Spleen (tissue), 7 donors: ENCODE results near the gene SEPTIN12.

Experiments used
- POLR2A ChIP-seq, 3 donors: fragments of 450-650 bp; IDR thresholded peaks; one replicate each; pipeline ENCODE4 v1.5.1; 2017; ENCODE audit warnings: antibody characterized with exemption in 3 of 3, mild to moderate bottlenecking in 1 of 3
- POLR2AphosphoS5 ChIP-seq, 3 donors: sonication (generic); formaldehyde crosslinking; IDR thresholded peaks; one replicate each; pipeline ENCODE4 v1.5.1; 2017; ENCODE audit warnings: antibody characterized with exemption in 3 of 3
- TF ChIP-seq, protein P1 (sequence below), 11 experiments: fragments of 200-600 bp in 7 of 11; fragments of 450-650 bp in 4 of 11; sonication (generic) in 4 of 11; IDR thresholded peaks in 8 of 11; conservative IDR thresholded peaks in 3 of 11; 1 replicate in 7 of 11; 2 replicates in 4 of 11; pipeline versions ENCODE4 v1.4.0 to v1.8.0; 2016 to 2021; ENCODE audit warnings: antibody characterized with exemption in 11 of 11, inconsistent platforms in 4 of 11, mild to moderate bottlenecking in 1 of 11
- donor health status: DM: no; HTN: no; CAD: no; lungs with moderate emphysema.
- donor health status: DM: no; HTN: no; CAD: no.
- donor health status: DM: no; HTN: no; CAD: no.

DNA sequence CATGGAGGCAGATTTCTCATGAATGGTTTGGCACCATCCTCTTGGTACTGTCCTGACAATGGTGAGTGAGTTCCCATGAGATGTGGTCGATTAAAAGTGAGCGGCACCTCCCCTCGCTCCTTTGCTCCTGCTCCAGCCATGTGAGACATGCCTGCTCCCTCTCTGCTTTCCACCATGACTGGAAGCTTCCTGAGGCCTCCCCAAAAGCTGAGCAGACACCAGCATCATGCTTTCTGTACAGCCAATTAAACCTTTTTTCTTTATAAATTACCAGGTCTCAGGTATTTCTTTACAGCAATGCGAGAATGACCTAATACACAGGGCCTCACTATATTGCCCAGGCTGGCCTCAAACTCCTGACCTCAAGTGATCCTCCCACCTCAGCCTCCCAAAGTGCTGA, 33.3 kb downstream of the SEPTIN12 start:
- TF ChIP-seq, protein P1, sequence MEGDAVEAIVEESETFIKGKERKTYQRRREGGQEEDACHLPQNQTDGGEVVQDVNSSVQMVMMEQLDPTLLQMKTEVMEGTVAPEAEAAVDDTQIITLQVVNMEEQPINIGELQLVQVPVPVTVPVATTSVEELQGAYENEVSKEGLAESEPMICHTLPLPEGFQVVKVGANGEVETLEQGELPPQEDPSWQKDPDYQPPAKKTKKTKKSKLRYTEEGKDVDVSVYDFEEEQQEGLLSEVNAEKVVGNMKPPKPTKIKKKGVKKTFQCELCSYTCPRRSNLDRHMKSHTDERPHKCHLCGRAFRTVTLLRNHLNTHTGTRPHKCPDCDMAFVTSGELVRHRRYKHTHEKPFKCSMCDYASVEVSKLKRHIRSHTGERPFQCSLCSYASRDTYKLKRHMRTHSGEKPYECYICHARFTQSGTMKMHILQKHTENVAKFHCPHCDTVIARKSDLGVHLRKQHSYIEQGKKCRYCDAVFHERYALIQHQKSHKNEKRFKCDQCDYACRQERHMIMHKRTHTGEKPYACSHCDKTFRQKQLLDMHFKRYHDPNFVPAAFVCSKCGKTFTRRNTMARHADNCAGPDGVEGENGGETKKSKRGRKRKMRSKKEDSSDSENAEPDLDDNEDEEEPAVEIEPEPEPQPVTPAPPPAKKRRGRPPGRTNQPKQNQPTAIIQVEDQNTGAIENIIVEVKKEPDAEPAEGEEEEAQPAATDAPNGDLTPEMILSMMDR (IDR thresholded peaks at IDR 0.05 in 8 of 11, conservative IDR thresholded peaks at IDR 0.05 in 3 of 11), result no peak
- TF ChIP-seq POLR2A (IDR thresholded peaks at IDR 0.05), result no peak
- TF ChIP-seq POLR2AphosphoS5 (IDR thresholded peaks at IDR 0.05), result no peak
